GM13976 (cell line): ENCODE measurements around the gene PGLYRP2.

ENCODE experiments used
- DNase-seq: peaks from one replicate; pipeline ENCODE4 v3.0.0; 2012; ENCODE audit warnings: low spot score
- in situ Hi-C: fragments of 300-500 bp; cut with MboI; formaldehyde crosslinking; loops from one replicate; pipeline ENCODE4 v1.12.0; 2022; ENCODE audit warnings: low sequenced_read_pairs, mixed read lengths, inconsistent platforms; ENCODE audit not compliant: unreplicated experiment
- TF ChIP-seq, protein P1 (sequence below): IDR thresholded peaks from 2 replicates; pipeline ENCODE4 v1.5.1; 2012; ENCODE audit warnings: borderline replicate concordance, mild to moderate bottlenecking; ENCODE audit not compliant: insufficient read depth; ENCODE audit errors: extremely low read depth, missing control alignments, control extremely low read depth

The PGLYRP2 gene

GRCh38 chr19:15448778-15449619 lies 30.3 kb downstream of the PGLYRP2 start:
- in situ Hi-C loops, result no loop called here
- DNase-seq, result peak; percentile 69

DNA sequence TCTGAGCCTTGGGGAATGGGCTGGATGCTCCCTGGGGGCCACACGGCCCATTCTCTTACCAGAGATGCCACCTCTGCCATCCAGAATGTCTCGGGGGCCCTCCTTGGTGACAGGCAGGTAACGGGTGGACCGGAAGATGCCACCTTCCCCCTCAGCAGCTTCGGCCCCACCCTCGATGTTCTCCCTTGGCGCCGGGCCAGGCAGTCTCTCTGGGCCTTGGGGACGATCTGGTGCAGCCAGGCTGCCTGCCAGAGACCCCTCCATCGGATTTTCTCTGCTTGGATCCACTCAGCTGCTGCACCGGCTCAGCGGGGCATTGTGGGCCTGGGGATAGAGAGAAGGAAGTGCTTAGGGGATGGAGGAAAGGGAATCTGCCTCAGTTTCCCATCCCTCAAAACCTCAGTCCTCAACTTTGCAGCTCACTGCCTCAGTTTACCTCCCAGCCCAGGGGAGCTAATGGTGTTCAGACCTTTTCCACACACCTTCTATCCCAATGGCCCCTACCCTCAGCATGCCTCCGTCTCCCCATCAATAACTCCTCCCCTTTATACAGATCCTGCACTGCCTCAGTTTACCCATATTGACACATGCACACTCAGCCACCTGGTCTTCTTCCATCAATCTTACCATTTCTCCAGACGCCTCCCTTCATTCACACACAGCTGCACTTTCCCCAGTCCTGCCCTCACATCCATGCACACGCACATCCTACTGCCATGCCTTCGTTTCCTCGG lies 31.1 kb downstream of the PGLYRP2 start:
- in situ Hi-C loops, result no loop called here
- TF ChIP-seq, protein P1, sequence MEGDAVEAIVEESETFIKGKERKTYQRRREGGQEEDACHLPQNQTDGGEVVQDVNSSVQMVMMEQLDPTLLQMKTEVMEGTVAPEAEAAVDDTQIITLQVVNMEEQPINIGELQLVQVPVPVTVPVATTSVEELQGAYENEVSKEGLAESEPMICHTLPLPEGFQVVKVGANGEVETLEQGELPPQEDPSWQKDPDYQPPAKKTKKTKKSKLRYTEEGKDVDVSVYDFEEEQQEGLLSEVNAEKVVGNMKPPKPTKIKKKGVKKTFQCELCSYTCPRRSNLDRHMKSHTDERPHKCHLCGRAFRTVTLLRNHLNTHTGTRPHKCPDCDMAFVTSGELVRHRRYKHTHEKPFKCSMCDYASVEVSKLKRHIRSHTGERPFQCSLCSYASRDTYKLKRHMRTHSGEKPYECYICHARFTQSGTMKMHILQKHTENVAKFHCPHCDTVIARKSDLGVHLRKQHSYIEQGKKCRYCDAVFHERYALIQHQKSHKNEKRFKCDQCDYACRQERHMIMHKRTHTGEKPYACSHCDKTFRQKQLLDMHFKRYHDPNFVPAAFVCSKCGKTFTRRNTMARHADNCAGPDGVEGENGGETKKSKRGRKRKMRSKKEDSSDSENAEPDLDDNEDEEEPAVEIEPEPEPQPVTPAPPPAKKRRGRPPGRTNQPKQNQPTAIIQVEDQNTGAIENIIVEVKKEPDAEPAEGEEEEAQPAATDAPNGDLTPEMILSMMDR, result no peak
- no peak for DNase-seq

More at GRCh38 chr19:15448778-15449619, 30.3 kb downstream of the PGLYRP2 start:
- TF ChIP-seq, protein P1, result no peak

GRCh38 chr19:15447057-15447456 lies 32.2 kb downstream of the PGLYRP2 start:
- TF ChIP-seq, protein P1, result no peak
- in situ Hi-C loops, result no loop called here
- DNase-seq, result no peak

DNA sequence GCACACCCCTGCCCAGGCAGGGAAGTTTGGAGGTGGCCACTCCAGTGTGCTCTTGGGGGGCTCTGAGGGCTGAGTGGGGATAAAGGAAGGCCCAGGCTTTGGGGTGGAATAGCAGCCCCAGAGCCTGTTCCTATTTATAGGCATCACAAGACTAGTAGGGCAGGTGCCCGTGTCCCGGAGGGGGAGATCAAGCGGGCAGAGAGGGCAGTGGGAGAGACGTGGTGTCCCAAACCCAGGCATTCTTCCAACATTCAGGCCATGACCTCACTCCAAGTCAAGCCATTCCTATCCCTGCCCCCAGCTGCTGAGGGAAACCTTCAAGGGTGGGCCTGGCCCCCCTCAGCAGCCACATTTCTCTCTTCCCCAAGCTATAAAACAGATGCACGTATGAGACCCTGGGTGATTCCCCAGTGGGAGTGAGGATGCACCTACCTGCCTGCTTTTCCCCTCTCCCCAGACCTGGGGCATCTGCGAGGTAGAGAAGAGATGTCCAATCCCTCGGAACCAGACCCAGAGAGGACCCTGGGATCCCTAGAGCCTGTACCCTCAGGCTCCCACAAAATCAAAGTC lies 33.4 kb downstream of the PGLYRP2 start:
- in situ Hi-C loops, result no loop called here
- TF ChIP-seq, protein P1, result no peak
- DNase-seq, result no peak

DNA sequence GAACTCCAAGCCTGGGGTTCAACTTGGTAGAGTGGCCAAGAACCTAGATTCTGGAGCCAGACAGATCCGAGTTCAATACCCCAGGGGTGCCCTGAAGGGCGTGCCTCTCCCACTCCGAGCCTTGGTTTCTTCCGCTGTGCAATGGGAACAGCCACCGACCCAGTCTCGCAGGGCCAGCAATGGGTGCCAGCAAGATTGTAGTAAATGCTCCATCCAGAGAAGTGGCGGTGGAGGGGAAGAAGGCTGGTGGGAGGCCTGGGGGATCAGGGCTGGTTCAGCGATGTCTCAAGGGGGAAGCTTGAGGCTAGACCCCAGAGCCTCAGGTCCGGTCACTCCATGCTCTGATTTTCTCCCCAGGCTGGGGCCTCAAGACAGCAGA lies 34.1 kb downstream of the PGLYRP2 start:
- DNase-seq, result no peak
- TF ChIP-seq, protein P1, result no peak
- in situ Hi-C loops, result no loop called here

GRCh38 chr19:15444505-15445226 lies 34.6 kb downstream of the PGLYRP2 start:
- TF ChIP-seq, protein P1, result no peak
- DNase-seq, result no peak
- in situ Hi-C loops, result no loop called here
